Endothelial cell of umbilical vein (primary cell): ENCODE results near the gene DNAI1. TPM values are rescaled to one million over a fixed set of nuclear protein-coding genes. Genes with fewer than 3 reads are reported as not detected.
A peak's percentile ranks its signal among the peaks of the same experiment; 100 is the strongest.

Experiments
- BruUV-seq: library from RNA; stranded (reverse); fragments of 400-500 nt; replicated peaks from 2 replicates; lab custom pipeline; 2021; lab: Mats Ljungman, UMichigan
- CTCF ChIA-PET: fragments of 300-600, 350-600 bp; sonication (Branson Sonifier 250); formaldehyde crosslinking; loops from one replicate; lab custom pipeline; 2021; ENCODE audit warnings: antibody characterized with exemption, inconsistent platforms; lab: Charles Lee
- POLR2A ChIA-PET: fragments of 300-600, 350-600 bp; sonication (Branson Sonifier 250); formaldehyde crosslinking; loops from one replicate; lab custom pipeline; 2021; ENCODE audit warnings: antibody characterized with exemption, inconsistent platforms; lab: Charles Lee
- DNase-seq: peaks from one replicate; pipeline ENCODE4 v3.0.0-alpha.2; 2011; ENCODE audit warnings: low read depth, low spot score
- FAIRE-seq: peaks from 2 replicates; lab custom pipeline; 2011; peaks lifted over from hg19 to GRCh38; lab: Jason Lieb, UNC
- H2AFZ ChIP-seq: 2 replicates; pipeline ENCODE4 v1.6.0; 2012; ENCODE audit warnings: low read depth, low read length, control low read depth, inconsistent platforms
- H3K27ac ChIP-seq: 2 replicates; pipeline ENCODE4 v1.5.1; 2011; ENCODE audit warnings: low read depth, mild to moderate bottlenecking, control low read depth, low read length, moderate library complexity; ENCODE audit not compliant: insufficient read depth
- H3K27me3 ChIP-seq, 2 experiments: 2 replicates each; pipeline versions ENCODE4 v1.6.0 to v1.6.1; 2011; ENCODE audit warnings: low read length in 2 of 2, mixed read lengths in 1 of 2; ENCODE audit not compliant: control insufficient read depth in 2 of 2, insufficient read depth in 2 of 2
- H3K36me3 ChIP-seq, 2 experiments: 2 replicates in 1 of 2; 3 replicates in 1 of 2; pipeline ENCODE4 v1.5.1; 2011; ENCODE audit warnings: low read length in 2 of 2, mild to moderate bottlenecking in 1 of 2, moderate library complexity in 1 of 2; ENCODE audit not compliant: control insufficient read depth in 2 of 2, insufficient read depth in 2 of 2; ENCODE audit errors: extremely low read depth in 1 of 2
- H3K4me1 ChIP-seq: 3 replicates; pipeline ENCODE4 v1.5.1; 2011; ENCODE audit warnings: mild to moderate bottlenecking, low read length; ENCODE audit not compliant: control insufficient read depth, insufficient read depth; ENCODE audit errors: extremely low read depth
- H3K4me2 ChIP-seq: 2 replicates; pipeline ENCODE4 v1.6.1; 2011; ENCODE audit warnings: low read length, control low read depth, mixed read lengths; ENCODE audit not compliant: insufficient read depth
- H3K4me3 ChIP-seq, 3 experiments: fragments of 200-600 bp in 1 of 3; sonication (generic), shearing (Covaris generic) in 1 of 3; replicated peaks in 1 of 3; 2 replicates each; pipeline ENCODE4 v1.5.1; 2011 to 2016; ENCODE audit warnings: control low read depth in 3 of 3, low read length in 3 of 3, mild to moderate bottlenecking in 2 of 3, inconsistent platforms in 1 of 3, low read depth in 1 of 3, moderate library complexity in 1 of 3; ENCODE audit not compliant: insufficient read depth in 1 of 3
- H3K79me2 ChIP-seq: 2 replicates; pipeline ENCODE4 v1.6.0; 2012; ENCODE audit warnings: low read length, inconsistent platforms; ENCODE audit not compliant: control insufficient read depth, insufficient read depth
- H3K9ac ChIP-seq: replicated peaks from 2 replicates; pipeline ENCODE3; 2011; ENCODE audit warnings: low read length, control low read depth; ENCODE audit not compliant: insufficient read depth; ENCODE audit errors: extremely low read depth
- H3K9me1 ChIP-seq: replicated peaks from 3 replicates; pipeline ENCODE4 v1.6.0; 2011; ENCODE audit warnings: mild to moderate bottlenecking, low read length; ENCODE audit not compliant: control insufficient read depth, insufficient read depth; ENCODE audit errors: extremely low read depth
- H3K9me3 ChIP-seq: replicated peaks from 2 replicates; pipeline ENCODE4 v1.5.1; 2012; ENCODE audit warnings: low read length, inconsistent platforms; ENCODE audit not compliant: control insufficient read depth, insufficient read depth
- H4K20me1 ChIP-seq: replicated peaks from 2 replicates; pipeline ENCODE3; 2011; ENCODE audit warnings: mild to moderate bottlenecking, low read length; ENCODE audit not compliant: control insufficient read depth, insufficient read depth; ENCODE audit errors: extremely low read depth
- EZH2 ChIP-seq: IDR thresholded peaks from 2 replicates; pipeline ENCODE4 v1.6.1; 2012; ENCODE audit warnings: borderline replicate concordance, low read depth, mild to moderate bottlenecking, moderate library complexity, low read length, inconsistent platforms; ENCODE audit not compliant: severe bottlenecking
- GATA2 ChIP-seq: IDR thresholded peaks from 2 replicates; pipeline ENCODE4 v1.7.0; 2011; ENCODE audit warnings: low read depth, mild to moderate bottlenecking, moderate library complexity, mixed read lengths, low read length; ENCODE audit not compliant: insufficient read length, insufficient read depth
- JUN ChIP-seq: IDR thresholded peaks from 2 replicates; pipeline ENCODE4 v1.6.1; 2011; ENCODE audit warnings: borderline replicate concordance, low read depth; ENCODE audit not compliant: insufficient read length, insufficient read depth
- MYC ChIP-seq: IDR thresholded peaks from one replicate; pipeline ENCODE4 v1.6.1; 2011; ENCODE audit warnings: mild to moderate bottlenecking, low read depth, low read length
- dilution Hi-C: fragments of 300-500 bp; cut with MboI; formaldehyde crosslinking; loops from one replicate; pipeline ENCODE4 v1.15.0; 2019; ENCODE audit warnings: low sequenced_read_pairs; ENCODE audit not compliant: extremely low pct_ligation_motif_present
- intact Hi-C: fragments of 100-400 bp; cut with micrococcal nuclease; formaldehyde crosslinking; loops from one replicate; pipeline ENCODE4 v1.10.0; 2022
- polyA plus RNA-seq, 4 experiments: library from polyadenylated mRNA; depleted of rRNA in 3 of 4; stranded (reverse) in 3 of 4; unstranded in 1 of 4; fragments of >200 nt; gene quantifications; 2 replicates each; pipeline versions ENCODE4 v1.2.1 to v1.2.3, GENCODE V29; 2011 to 2012; ENCODE audit warnings: missing spikeins in 1 of 4
- total RNA-seq: library from RNA; stranded (reverse); gene quantifications from 2 replicates; pipeline ENCODE4 v1.2.3, GENCODE V29; 2021
- TF ChIP-seq, protein P1 (sequence below), 2 donors: IDR thresholded peaks; 1 replicate in 1 of 2; 2 replicates in 1 of 2; pipeline ENCODE4 v1.5.1; 2011; ENCODE audit warnings: low read length in 2 of 2, mild to moderate bottlenecking in 2 of 2, moderate library complexity in 2 of 2, control low read depth in 1 of 2, inconsistent platforms in 1 of 2, low read depth in 1 of 2; ENCODE audit not compliant: insufficient read depth in 1 of 2; ENCODE audit errors: extremely low read depth in 1 of 2

Gene DNAI1
- total and polyA plus RNA-seq, 2 donors (not counting 3 experiments of a cell fraction or from before 2014, with no cell fraction given) = not detected

DNA sequence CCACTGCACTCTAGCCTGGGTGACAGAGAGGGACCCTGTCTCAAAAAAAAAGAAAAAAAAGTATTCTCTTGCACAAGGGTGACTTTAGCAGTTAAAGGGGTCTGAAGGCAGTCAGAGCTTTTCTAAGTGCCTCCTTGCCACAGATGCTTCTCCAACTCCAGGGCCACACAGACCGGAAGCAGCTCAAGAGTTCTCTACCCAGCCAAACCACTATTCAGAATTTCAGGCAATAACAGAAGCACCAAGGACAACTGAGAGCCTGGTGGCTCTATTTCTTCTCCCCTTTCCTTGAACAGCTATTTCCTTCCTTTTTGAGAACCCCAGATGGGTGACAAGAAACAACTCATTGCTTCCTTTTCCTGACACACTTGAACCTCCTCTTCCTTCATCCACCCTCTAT, 2.5 kb upstream of the DNAI1 start:
- Histone ChIP-seq H3K9me3 (no peaks in the 10 kb centered on the region), H3K4me1 (peaks cover 22% of the 10 kb centered on the region), H3K27me3 (no peaks in the 10 kb centered on the region), H3K4me2 (peak overlapping the region; percentile 61), H2AFZ (no peak overlapping the region), H4K20me1 (peaks cover 3% of the 10 kb centered on the region), H3K27ac (no peak overlapping the region), H3K79me2 (peaks cover 49% of the 10 kb centered on the region), H3K9ac (peak overlapping the region; percentile 21), H3K9me1 (no peaks in the 10 kb centered on the region), H3K4me3 (peak overlapping the region in 1 of 3 experiments; percentile 70), H3K36me3 (no peaks in the 10 kb centered on the region)
- BruUV-seq = no TSS peak
- dilution Hi-C loops (no loop called here), intact Hi-C loops (loop anchor here (2.0 to 5.0 kb wide), 2 partner anchors 15 to 156 kb away; partner anchors contain the start of gene RPP25L)
- DNase-seq (no peak), FAIRE-seq (peak; percentile 70)
- POLR2A ChIA-PET = no interaction called here
- TF ChIP-seq GATA2 = peak; percentile 37
- no peak for TF ChIP-seq JUN
- TF ChIP-seq MYC = no peak
- TF ChIP-seq, protein P1, sequence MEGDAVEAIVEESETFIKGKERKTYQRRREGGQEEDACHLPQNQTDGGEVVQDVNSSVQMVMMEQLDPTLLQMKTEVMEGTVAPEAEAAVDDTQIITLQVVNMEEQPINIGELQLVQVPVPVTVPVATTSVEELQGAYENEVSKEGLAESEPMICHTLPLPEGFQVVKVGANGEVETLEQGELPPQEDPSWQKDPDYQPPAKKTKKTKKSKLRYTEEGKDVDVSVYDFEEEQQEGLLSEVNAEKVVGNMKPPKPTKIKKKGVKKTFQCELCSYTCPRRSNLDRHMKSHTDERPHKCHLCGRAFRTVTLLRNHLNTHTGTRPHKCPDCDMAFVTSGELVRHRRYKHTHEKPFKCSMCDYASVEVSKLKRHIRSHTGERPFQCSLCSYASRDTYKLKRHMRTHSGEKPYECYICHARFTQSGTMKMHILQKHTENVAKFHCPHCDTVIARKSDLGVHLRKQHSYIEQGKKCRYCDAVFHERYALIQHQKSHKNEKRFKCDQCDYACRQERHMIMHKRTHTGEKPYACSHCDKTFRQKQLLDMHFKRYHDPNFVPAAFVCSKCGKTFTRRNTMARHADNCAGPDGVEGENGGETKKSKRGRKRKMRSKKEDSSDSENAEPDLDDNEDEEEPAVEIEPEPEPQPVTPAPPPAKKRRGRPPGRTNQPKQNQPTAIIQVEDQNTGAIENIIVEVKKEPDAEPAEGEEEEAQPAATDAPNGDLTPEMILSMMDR (IDR thresholded peaks at IDR 0.05; ENCODE audit: extremely low read depth in 1 of 2, insufficient read depth in 1 of 2, low read depth in 1 of 2, low read length in 2 of 2) = no peak
- no peak for TF ChIP-seq EZH2
- CTCF ChIA-PET = interaction anchor here (1.0 to 6.3 kb wide), 8 partner anchors 11 to 91 kb away, joined by 3 to 37 read pairs (median 6); no protein-coding TSS in a partner anchor
